ENCODE measurements around the gene CBLC. TPM values are rescaled to one million over a fixed set of nuclear protein-coding genes. Genes with fewer than 3 reads are reported as not detected.

CBLC gene
- polyA plus RNA-seq, 1 donor, result not detected

GRCh38 chr19:44746616-44746945 is 31.1 kb upstream of the CBLC start:
- no peak for DNase-seq (ENCODE audit: low read depth)

DNA sequence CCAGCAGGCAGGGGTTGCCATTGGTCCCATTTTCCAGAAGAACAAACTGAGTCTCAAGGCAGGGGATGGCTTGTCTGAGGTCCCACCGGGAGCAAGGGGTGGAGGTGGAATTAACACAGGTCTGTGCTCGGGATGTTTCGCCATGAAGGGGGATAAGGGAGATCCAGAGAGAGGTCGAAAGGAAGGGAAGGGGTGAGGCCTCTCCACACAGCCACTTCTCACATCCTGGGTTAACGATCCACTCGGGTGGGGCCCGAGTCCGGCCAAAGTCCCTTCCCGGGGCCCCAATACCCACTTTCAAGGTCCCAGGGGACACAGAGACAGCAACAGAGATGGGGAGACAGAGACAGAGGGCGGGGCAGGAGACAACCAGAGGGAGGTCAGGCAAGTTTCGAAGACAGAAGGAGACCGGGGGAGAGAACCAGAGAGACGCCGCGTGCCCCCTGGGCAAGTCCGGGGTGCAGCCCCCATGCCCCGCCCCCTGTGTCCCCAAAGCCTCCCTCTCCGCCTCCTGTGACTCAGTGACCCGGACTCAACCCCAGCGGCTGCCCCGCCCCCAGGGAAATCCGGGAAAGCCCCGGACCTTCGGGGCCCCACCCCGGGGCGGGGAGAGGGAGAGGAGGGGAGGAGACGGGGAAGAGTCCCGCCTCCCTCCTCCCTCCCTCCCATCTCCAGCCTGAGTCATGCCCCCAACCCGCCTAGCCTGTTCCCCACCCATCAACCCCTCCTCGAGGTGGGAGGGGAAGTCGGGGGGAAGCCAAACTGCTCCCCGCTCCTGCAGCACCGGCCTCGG is 30.5 kb upstream of the CBLC start:
- peak; percentile 75 for DNase-seq (ENCODE audit: low read depth)

GRCh38 chr19:44747739-44748425 is 29.8 kb upstream of the CBLC start:
- DNase-seq (ENCODE audit: low read depth), result no peak

DNA sequence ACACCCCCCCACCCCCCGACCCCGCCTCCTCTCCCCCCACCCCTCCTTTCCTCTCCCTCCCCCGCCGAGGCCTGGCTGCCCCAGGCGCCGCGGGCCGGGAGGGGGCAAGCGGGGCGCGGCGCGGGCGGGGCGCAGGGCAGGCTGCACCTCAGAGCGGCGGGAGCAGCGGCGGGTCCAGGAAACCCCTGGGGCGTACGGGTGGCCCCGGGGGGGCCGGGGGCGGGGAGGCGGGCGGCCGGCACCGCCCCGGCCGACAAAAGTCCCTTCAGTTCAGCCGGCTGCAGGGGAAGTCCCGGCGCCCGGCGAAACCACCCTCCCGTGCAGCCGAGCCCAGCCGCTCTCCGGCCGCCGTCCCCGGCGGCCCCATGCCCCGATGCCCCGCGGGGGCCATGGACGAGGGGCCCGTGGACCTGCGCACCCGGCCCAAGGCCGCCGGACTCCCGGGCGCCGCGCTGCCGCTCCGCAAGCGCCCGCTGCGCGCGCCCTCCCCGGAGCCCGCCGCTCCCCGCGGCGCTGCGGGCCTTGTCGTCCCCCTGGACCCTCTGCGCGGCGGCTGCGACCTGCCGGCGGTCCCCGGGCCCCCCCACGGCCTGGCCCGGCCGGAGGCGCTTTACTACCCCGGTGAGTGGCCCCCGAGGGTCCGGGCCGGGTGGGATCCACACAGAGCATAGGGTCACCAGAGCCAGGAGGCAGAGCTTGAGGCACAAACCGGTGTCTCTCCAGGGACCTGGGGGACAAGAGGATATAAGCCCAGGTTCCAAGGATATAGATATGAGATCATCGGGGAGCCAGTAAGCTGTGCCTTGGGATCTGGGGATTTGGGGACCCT is 29.1 kb upstream of the CBLC start, which contains the start of gene BCL3:
Gene BCL3, plus strand, starts transcription at position 283 of the 829 bp plus-strand sequence. Its CDS starts 83 bp downstream, at position 366.
- DNase-seq (ENCODE audit: low read depth), result no peak

- no peak for DNase-seq (ENCODE audit: low read depth)
Observed at GRCh38 chr19:44749292-44749691, 28.4 kb upstream of the CBLC start.

- DNase-seq (ENCODE audit: low read depth), result no peak
Observed at GRCh38 chr19:44749994-44750393, 27.7 kb upstream of the CBLC start.

- no peak for DNase-seq (ENCODE audit: low read depth)
Observed at GRCh38 chr19:44752123-44752815, 25.4 kb upstream of the CBLC start.

DNA sequence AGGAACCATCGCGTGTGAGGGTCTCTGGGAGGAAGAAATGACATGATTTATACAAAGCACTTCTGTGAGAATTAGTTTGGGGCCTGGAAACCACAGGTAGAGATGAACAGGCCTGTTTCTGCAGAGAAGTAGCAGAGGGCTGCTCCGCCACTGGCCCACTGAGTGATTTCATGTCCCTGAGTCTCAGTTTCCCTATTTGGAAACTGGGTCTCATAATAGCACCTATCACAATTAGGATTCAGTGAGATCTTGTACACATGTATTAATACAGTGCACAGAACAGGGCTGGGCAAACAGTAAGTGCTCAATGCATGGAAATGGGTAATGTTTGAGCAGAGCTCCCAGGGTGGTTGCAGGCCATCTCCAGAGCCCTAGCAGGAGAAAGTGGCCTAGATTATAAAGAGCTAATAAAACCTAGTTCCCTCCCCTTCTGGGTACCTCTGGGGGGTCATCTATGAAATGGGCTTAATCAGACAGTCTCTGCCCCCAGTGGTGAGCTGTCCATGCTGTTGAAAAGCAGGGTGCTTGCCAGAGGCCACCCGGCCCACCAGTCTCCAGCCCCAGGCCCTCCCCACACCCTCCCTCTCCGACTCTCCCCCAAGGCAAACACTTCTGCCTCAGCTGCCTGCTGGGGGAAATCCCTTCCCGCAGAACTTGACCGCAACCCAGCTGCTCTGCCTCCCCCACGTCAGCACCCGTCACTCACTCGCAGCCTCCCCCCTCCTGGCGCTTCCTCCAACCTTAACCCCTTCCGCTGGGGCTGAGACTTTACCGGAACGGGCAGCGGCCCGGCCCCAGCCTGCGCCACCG is 24.7 kb upstream of the CBLC start:
- DNase-seq (ENCODE audit: low read depth), result no peak

DNA sequence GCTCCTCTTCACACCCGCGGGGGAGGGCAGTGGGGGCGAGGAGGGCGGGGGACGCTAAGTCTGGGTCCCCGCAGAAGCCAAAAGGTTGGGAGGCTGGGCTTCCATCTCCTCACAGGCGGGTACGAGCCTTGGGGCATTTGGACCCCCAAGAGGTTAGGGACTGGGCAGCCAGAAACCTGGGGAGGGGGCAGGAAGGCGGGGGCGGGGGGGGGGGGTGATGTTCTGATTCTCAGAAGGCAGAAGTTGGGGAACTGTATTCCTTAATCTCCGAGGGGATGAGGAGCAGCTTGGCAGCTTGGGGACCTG is 24.1 kb upstream of the CBLC start:
- no peak for DNase-seq (ENCODE audit: low read depth)

DNA sequence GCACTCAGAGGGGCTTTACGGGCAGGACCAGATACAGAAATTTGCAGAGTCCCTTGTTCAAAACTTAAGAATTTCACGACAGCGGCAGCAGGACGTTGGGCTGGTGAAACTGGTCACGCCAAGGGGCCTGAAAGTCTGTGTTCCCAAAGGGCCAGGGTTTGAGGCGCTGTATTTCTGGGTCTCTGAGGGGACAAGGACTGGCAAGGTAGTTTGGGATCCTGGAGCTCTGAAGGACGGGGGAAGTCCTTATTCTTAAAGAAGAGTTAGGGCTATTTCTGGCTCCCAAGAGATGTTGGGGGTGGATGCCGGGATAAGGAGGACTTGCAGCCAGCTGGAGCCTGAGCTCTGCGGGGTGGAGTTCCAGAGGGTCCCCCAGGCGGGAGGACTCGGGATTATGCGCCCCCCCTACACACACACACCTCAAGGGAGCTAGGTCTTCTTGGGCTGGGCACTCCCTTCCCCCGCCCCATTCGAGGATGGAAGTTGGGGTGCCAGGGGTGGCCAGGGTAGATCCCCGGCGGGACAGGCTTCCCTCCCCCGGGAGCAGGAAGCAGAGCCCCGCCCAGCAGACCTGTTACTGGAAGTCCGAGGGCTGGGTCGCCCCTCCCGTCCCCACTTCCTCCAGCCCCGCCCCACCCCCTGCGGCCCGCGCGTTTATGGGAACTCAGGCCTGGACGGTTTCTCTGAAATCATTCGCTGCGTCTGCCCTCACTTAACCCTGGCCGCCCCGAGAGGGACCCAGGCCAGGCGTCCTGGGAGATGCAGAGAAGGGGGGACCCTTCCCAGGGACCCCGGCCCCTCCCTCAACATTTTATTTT is 23.5 kb upstream of the CBLC start:
- DNase-seq (ENCODE audit: low read depth), result no peak

DNA sequence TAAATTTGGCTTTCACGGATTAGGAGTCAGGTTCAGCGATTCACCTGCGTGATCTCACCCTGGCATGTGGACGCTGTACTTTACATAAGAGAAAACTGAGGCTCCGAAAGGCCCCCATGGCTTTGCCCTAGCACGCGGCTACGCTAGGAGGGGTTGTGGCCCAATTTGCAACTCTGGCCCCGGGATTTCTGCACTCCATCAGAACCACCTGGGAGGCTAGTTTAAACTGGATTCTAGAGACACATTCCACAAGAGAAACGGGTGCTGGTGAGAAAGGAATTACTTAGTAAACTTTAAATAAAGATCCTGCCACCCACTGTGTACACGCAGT is 23.0 kb upstream of the CBLC start:
- DNase-seq (ENCODE audit: low read depth), result no peak

DNA sequence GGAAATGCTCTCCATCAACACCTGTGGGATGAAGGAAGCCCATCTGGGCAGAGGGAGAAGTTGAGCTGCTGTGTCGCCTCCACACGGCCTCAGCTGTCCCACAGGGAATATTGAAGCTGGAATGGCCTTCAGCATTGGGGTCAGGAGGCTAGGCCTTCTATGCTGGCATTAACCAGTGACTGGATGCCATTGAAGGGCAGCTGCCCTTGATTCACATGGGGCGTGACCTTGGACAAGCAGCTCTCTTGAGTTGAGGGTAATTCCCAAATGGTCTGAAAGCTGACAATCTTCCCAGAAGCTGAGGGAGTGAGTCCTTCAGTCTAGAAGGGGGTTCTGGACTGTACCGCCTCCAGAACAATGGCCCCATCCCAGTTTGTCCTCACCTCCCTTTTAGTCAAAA is 22.5 kb upstream of the CBLC start:
- no peak for DNase-seq (ENCODE audit: low read depth)

- DNase-seq (ENCODE audit: low read depth), result no peak
Observed at GRCh38 chr19:44756089-44756562, 21.6 kb upstream of the CBLC start.

GRCh38 chr19:44757057-44757734 is 20.5 kb upstream of the CBLC start:
- no peak for DNase-seq (ENCODE audit: low read depth)

- DNase-seq (ENCODE audit: low read depth), result no peak
Observed at GRCh38 chr19:44757735-44758505, 19.8 kb upstream of the CBLC start.

- no peak for DNase-seq (ENCODE audit: low read depth)
Observed at GRCh38 chr19:44758596-44758995, 19.1 kb upstream of the CBLC start.

- no peak for DNase-seq (ENCODE audit: low read depth)
Observed at GRCh38 chr19:44759083-44759804, 18.4 kb upstream of the CBLC start.

DNA sequence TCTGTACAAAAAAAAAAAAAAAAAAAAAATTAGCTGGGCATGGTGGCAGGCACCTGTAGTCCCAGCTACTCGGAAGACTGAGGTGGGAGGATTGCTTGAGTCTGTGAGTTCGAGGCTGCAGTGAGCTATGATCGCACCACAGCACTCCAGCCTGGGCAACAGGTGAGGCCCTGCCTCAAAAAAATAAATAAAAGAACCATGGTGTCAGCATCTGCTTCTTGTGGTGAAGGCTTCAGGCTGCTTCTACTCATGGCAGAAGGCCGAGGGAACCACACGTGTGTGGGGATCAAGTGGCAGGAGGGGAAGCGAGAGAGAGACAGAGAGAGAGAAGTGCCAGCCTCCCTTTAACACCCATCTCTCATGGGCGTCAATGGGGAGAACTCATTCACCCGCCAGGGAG is 15.7 kb upstream of the CBLC start:
- DNase-seq (ENCODE audit: low read depth), result no peak
